ENCODE measurements around the gene RAB3A.
A peak's percentile ranks its signal among the peaks of the same experiment; 100 is the strongest.

RAB3A gene

GRCh38 chr19:18208098-18208951 lies 4.5 kb upstream of the RAB3A start:
- no peak overlapping the region for H3K9ac ChIP-seq (ENCODE audit: low read depth, low read length)
- H3K4me1 ChIP-seq (ENCODE audit: control insufficient read depth, insufficient read depth, low read length): peaks cover 9% of the 10 kb centered on the region
- no peaks in the 10 kb centered on the region for H3K27me3 ChIP-seq (ENCODE audit: control insufficient read depth, insufficient read depth, low read length)
- no peaks in the 10 kb centered on the region for H3K36me3 ChIP-seq (ENCODE audit: control insufficient read depth, insufficient read depth, low read length)
- no peak overlapping the region for H3K4me3 ChIP-seq (ENCODE audit: low read depth, low read length)
- no peak overlapping the region for H3K27ac ChIP-seq (ENCODE audit: low read depth, low read length)
- no peaks in the 10 kb centered on the region for H3K9me3 ChIP-seq (ENCODE audit: control insufficient read depth, insufficient read depth, low read length)

GRCh38 chr19:18206018-18206417 lies 2.2 kb upstream of the RAB3A start:
- peak overlapping the region; percentile 78; the same call in 1 of the 2 replicates for H3K4me3 ChIP-seq (ENCODE audit: low read depth, low read length)
- 0 out of 2 replicates have a peak overlapping the region, but pooled peaks have one; percentile 74 for H3K9ac ChIP-seq (ENCODE audit: low read depth, low read length)
- peaks cover 8% of the 10 kb centered on the region for H3K36me3 ChIP-seq (ENCODE audit: control insufficient read depth, insufficient read depth, low read length)
- H3K4me1 ChIP-seq (ENCODE audit: control insufficient read depth, insufficient read depth, low read length): peaks cover 9% of the 10 kb centered on the region
- no peaks in the 10 kb centered on the region for H3K27me3 ChIP-seq (ENCODE audit: control insufficient read depth, insufficient read depth, low read length)
- H3K27ac ChIP-seq (ENCODE audit: low read depth, low read length): peak overlapping the region; percentile 98
- H3K9me3 ChIP-seq (ENCODE audit: control insufficient read depth, insufficient read depth, low read length): no peaks in the 10 kb centered on the region

- H3K36me3 ChIP-seq (ENCODE audit: control insufficient read depth, insufficient read depth, low read length): peaks cover 12% of the 10 kb centered on the region
These were observed 1.5 kb upstream of the RAB3A start for GRCh38 chr19:18205200-18205892.

DNA sequence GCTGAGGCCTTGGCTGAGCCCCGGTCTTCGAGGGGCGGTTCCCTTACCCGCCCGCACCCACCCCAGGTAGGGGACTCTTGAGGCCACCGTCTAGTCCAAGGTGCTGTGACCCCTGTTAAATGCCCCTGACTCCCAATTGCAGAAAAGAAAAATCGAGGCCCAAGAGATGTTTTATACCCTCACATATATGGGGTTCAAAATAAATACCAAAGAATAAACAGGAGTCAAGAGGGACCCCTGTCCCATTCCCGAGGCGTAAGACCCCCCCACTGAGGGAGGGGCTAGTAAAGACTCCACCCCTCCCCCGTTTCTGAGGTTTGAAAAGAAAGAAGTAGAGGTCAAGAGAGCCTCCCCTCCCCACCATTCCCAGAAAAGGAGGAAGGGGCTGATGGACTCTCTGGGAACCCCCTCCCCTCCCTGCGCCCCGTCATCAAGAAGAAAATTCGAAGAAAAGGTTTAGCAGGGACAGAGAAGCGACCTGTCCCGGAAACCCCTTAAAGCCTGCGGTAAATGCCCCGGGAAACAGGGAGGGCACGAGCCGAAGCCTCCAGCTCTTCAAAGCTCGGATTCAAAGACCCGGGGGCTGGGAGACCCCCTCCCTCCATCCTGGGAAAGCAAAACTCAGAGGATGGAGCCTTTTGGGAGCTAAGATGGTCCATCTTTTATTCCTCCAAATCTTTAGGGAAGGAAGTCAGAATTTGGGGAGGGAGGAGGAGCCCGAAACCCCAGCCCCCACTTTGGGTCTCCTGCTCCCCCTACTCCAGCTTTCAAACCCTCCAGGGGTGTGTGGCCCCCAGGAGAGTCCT lies 755 bp upstream of the RAB3A start:
- Histone ChIP-seq H3K4me1 (ENCODE audit: control insufficient read depth, insufficient read depth, low read length) (peaks cover 9% of the 10 kb centered on the region), H3K9ac (ENCODE audit: low read depth, low read length) (peak overlapping the region; percentile 74), H3K4me3 (ENCODE audit: low read depth, low read length) (peak overlapping the region; percentile 78), H3K36me3 (ENCODE audit: control insufficient read depth, insufficient read depth, low read length) (peaks cover 19% of the 10 kb centered on the region), H3K27ac (ENCODE audit: low read depth, low read length) (peak overlapping the region; percentile 98), H3K27me3 (ENCODE audit: control insufficient read depth, insufficient read depth, low read length) (no peaks in the 10 kb centered on the region), H3K9me3 (ENCODE audit: control insufficient read depth, insufficient read depth, low read length) (no peaks in the 10 kb centered on the region)

More at GRCh38 chr19:18205200-18205892, 1.5 kb upstream of the RAB3A start:
- peak overlapping the region; percentile 74 for H3K9ac ChIP-seq (ENCODE audit: low read depth, low read length)
- H3K27ac ChIP-seq (ENCODE audit: low read depth, low read length): peak overlapping the region; percentile 98
- H3K4me1 ChIP-seq (ENCODE audit: control insufficient read depth, insufficient read depth, low read length): peaks cover 9% of the 10 kb centered on the region
- no peaks in the 10 kb centered on the region for H3K27me3 ChIP-seq (ENCODE audit: control insufficient read depth, insufficient read depth, low read length)
- H3K4me3 ChIP-seq (ENCODE audit: low read depth, low read length): peak overlapping the region; percentile 78
- no peaks in the 10 kb centered on the region for H3K9me3 ChIP-seq (ENCODE audit: control insufficient read depth, insufficient read depth, low read length)

DNA sequence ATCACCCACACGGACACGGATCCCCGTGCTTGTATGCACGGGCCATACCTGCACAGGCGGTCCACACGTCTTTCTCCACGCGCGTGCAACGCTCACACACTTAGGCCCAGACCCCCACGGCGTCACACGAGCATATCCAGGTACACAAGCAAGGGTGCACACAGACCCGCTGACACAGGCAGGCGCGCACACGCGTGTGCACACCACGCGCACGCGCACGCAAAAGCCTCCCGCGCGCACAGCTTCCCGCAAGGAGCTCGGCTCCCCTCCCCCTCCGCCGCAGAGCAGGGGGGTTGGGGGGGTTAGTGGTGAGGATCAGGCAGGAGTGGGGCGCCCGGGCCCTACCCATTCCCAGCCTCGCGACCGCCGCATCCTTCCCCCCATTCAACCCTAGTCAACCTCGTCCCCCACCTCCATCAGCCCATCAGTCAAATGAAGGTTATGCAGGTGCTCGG lies 407 bp downstream of the RAB3A start:
- Histone ChIP-seq H3K27me3 (ENCODE audit: control insufficient read depth, insufficient read depth, low read length) (no peaks in the 10 kb centered on the region), H3K4me3 (ENCODE audit: low read depth, low read length) (peak overlapping the region; percentile 78), H3K9me3 (ENCODE audit: control insufficient read depth, insufficient read depth, low read length) (no peaks in the 10 kb centered on the region), H3K9ac (ENCODE audit: low read depth, low read length) (peak overlapping the region; percentile 34; the same call in 1 of the 2 replicates), H3K36me3 (ENCODE audit: control insufficient read depth, insufficient read depth, low read length) (peaks cover 30% of the 10 kb centered on the region), H3K27ac (ENCODE audit: low read depth, low read length) (no peak overlapping the region), H3K4me1 (ENCODE audit: control insufficient read depth, insufficient read depth, low read length) (peaks cover 9% of the 10 kb centered on the region)

DNA sequence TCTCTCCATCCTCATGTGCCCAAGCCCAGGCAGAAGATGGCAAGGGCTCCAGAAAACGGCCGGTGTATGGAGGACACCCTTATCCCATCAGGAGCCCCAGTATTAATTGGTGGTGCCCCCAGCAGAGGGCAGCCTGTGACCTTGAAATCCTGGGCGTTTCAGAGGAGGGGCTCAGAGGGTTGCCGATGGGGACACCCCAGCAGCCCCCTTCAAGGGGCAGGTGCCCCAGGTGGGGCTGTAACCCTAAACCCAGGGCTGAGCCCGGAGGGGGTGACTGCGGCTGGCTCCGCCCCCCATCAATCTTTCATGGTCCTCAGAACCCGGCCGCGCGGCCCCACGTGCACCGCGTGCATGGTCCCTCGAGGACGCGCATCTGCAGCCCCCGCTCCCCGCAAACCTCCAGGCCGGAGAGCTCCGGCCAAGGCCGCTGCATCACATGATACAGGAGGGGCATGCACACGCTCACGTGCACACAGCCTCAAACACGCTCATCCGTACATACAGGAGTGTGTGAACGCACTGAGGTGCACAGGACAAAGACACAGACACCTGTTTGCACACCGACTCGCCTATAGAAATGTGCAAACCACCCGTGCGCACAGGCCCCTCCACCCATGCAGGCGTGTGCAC lies 949 bp downstream of the RAB3A start:
- Histone ChIP-seq H3K4me3 (ENCODE audit: low read depth, low read length) (peak overlapping the region; percentile 78), H3K36me3 (ENCODE audit: control insufficient read depth, insufficient read depth, low read length) (peaks cover 35% of the 10 kb centered on the region), H3K9me3 (ENCODE audit: control insufficient read depth, insufficient read depth, low read length) (no peaks in the 10 kb centered on the region), H3K9ac (ENCODE audit: low read depth, low read length) (peak overlapping the region; percentile 34; the same call in 1 of the 2 replicates), H3K4me1 (ENCODE audit: control insufficient read depth, insufficient read depth, low read length) (peaks cover 9% of the 10 kb centered on the region), H3K27me3 (ENCODE audit: control insufficient read depth, insufficient read depth, low read length) (no peaks in the 10 kb centered on the region), H3K27ac (ENCODE audit: low read depth, low read length) (no peak overlapping the region)

DNA sequence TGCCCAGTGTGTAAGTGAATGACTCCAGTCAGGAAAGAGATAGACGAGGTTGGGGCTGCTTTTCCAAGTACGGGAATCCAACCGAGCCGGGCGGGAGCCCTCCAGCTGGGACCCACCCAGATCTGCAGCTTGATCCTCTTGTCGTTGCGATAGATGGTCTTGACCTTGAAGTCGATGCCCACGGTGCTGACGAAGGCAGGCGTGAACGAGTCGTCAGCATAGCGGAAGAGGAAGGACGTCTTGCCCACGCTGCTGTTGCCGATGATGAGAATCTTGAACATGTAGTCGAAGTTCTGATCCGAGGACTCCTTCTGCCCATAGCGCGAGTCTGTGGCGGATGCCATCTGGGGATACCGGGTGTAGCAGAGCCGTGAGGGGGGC lies 1.5 kb downstream of the RAB3A start:
- Histone ChIP-seq H3K9me3 (ENCODE audit: control insufficient read depth, insufficient read depth, low read length) (no peaks in the 10 kb centered on the region), H3K27me3 (ENCODE audit: control insufficient read depth, insufficient read depth, low read length) (no peaks in the 10 kb centered on the region), H3K9ac (ENCODE audit: low read depth, low read length) (no peak overlapping the region), H3K36me3 (ENCODE audit: control insufficient read depth, insufficient read depth, low read length) (peaks cover 40% of the 10 kb centered on the region), H3K4me1 (ENCODE audit: control insufficient read depth, insufficient read depth, low read length) (peaks cover 9% of the 10 kb centered on the region), H3K4me3 (ENCODE audit: low read depth, low read length) (no peak overlapping the region), H3K27ac (ENCODE audit: low read depth, low read length) (no peak overlapping the region)

GRCh38 chr19:18198374-18198773 lies 5.5 kb downstream of the RAB3A start:
- Histone ChIP-seq H3K9ac (ENCODE audit: low read depth, low read length) (no peak overlapping the region), H3K27ac (ENCODE audit: low read depth, low read length) (no peak overlapping the region), H3K36me3 (ENCODE audit: control insufficient read depth, insufficient read depth, low read length) (peaks cover 54% of the 10 kb centered on the region), H3K4me1 (ENCODE audit: control insufficient read depth, insufficient read depth, low read length) (peaks cover 4% of the 10 kb centered on the region; the same call in 1 of the 2 replicates), H3K9me3 (ENCODE audit: control insufficient read depth, insufficient read depth, low read length) (no peaks in the 10 kb centered on the region), H3K4me3 (ENCODE audit: low read depth, low read length) (no peak overlapping the region), H3K27me3 (ENCODE audit: control insufficient read depth, insufficient read depth, low read length) (no peaks in the 10 kb centered on the region)

DNA sequence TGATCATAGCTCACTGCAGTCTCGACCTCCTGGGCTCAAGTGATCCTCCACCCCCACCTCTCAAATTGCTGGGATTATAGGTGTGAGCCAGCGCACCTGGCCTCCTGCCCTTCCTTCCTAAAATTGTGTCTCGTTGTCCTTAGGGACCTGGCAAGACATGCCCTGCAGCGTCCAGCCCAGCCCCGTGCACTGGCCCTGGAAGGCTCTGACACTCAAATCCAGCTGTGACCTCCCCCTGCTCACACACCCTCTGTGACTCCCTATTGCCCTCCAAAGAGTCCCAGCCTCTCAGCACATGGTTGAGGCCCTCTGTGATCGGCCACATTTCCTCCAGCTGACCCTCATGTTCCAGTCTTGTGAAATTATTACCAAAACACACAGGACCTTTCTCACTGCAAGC lies 5.9 kb downstream of the RAB3A start:
- H3K36me3 ChIP-seq (ENCODE audit: control insufficient read depth, insufficient read depth, low read length): peaks cover 54% of the 10 kb centered on the region
- H3K27me3 ChIP-seq (ENCODE audit: control insufficient read depth, insufficient read depth, low read length): no peaks in the 10 kb centered on the region
- peaks cover 4% of the 10 kb centered on the region; the same call in 1 of the 2 replicates for H3K4me1 ChIP-seq (ENCODE audit: control insufficient read depth, insufficient read depth, low read length)
- H3K9me3 ChIP-seq (ENCODE audit: control insufficient read depth, insufficient read depth, low read length): no peaks in the 10 kb centered on the region
- no peak overlapping the region for H3K4me3 ChIP-seq (ENCODE audit: low read depth, low read length)
- H3K27ac ChIP-seq (ENCODE audit: low read depth, low read length): no peak overlapping the region
- no peak overlapping the region for H3K9ac ChIP-seq (ENCODE audit: low read depth, low read length)

GRCh38 chr19:18197306-18197705 lies 6.5 kb downstream of the RAB3A start:
- Histone ChIP-seq H3K27ac (ENCODE audit: low read depth, low read length) (no peak overlapping the region), H3K36me3 (ENCODE audit: control insufficient read depth, insufficient read depth, low read length) (peaks cover 51% of the 10 kb centered on the region), H3K4me1 (ENCODE audit: control insufficient read depth, insufficient read depth, low read length) (peaks cover 6% of the 10 kb centered on the region; the same call in 1 of the 2 replicates), H3K4me3 (ENCODE audit: low read depth, low read length) (no peak overlapping the region), H3K27me3 (ENCODE audit: control insufficient read depth, insufficient read depth, low read length) (no peaks in the 10 kb centered on the region), H3K9me3 (ENCODE audit: control insufficient read depth, insufficient read depth, low read length) (no peaks in the 10 kb centered on the region), H3K9ac (ENCODE audit: low read depth, low read length) (no peak overlapping the region)

Measured in HUES48 (cell line).